ENCODE measurements around the gene ZNF689. TPM values are rescaled to one million over a fixed set of nuclear protein-coding genes. Genes with fewer than 3 reads are reported as not detected.

ZNF689 gene
- total and polyA plus RNA-seq, 2 of the 13 experiments (the other 11 are each of a cell fraction or from before 2014, with no cell fraction given): 9.7 to 19.5 TPM

GRCh38 chr16:30557957-30558788, 52.0 kb downstream of the ZNF689 start, which contains the start of gene ZNF764 (continued):
- TF ChIP-seq NR2F2 (IDR thresholded peaks at IDR 0.05; ENCODE audit: borderline replicate concordance, low read depth) (peak; percentile 54), ONECUT2 (CRISPR knock-in tag; IDR thresholded peaks at IDR 0.05) (no peak), FOXO1 (CRISPR knock-in tag; IDR thresholded peaks at IDR 0.05) (peak; percentile 22; the same call in 1 of the 2 replicates), ZNF180 (CRISPR knock-in tag; IDR thresholded peaks at IDR 0.05; ENCODE audit: borderline replicate concordance, low read depth) (no peak; the same call in 1 of the 2 replicates), ZNF33B (CRISPR knock-in tag; IDR thresholded peaks at IDR 0.05) (peak; percentile 56), RBM39 (IDR thresholded peaks at IDR 0.05; ENCODE audit: low read depth, low read length, poor library complexity, severe bottlenecking) (peak; percentile 91), ATF3 (CRISPR knock-in tag; IDR thresholded peaks at IDR 0.05) (0 out of 2 replicates have a peak, but pooled peaks have one; percentile 32), REPIN1 (CRISPR knock-in tag; IDR thresholded peaks at IDR 0.05; ENCODE audit: borderline replicate concordance, low read depth) (0 out of 2 replicates have a peak, but pooled peaks have one; percentile 33), ARNT (IDR thresholded peaks at IDR 0.05) (no peak), FOXA3 (CRISPR knock-in tag; IDR thresholded peaks at IDR 0.05) (peak; percentile 75), ZFX (CRISPR knock-in tag; IDR thresholded peaks at IDR 0.05; ENCODE audit: low read depth) (peak; percentile 98), NRL (CRISPR knock-in tag; IDR thresholded peaks at IDR 0.05; ENCODE audit: borderline replicate concordance) (peak; percentile 87; the same call in 1 of the 2 replicates), PCBP2 (optimal IDR thresholded peaks at IDR 0.05; ENCODE audit: low read depth, low read length, poor library complexity, severe bottlenecking) (no peak), MIER2 (CRISPR knock-in tag; IDR thresholded peaks at IDR 0.05) (peak; percentile 58; the same call in 1 of the 2 replicates), MTA1 (CRISPR knock-in tag; IDR thresholded peaks at IDR 0.05; ENCODE audit: borderline replicate concordance) (no peak), MXD4 (CRISPR knock-in tag; IDR thresholded peaks at IDR 0.05) (peak; percentile 54; the same call in 1 of the 2 replicates), SOX5 (CRISPR knock-in tag; IDR thresholded peaks at IDR 0.05; ENCODE audit: borderline replicate concordance) (peak; percentile 48; the same call in 1 of the 2 replicates), ZNF800 (CRISPR knock-in tag; IDR thresholded peaks at IDR 0.05) (peak; percentile 33; the same call in 1 of the 2 replicates), ZBTB8A (CRISPR knock-in tag; IDR thresholded peaks at IDR 0.05; ENCODE audit: borderline replicate concordance, low read depth) (0 out of 2 replicates have a peak, but pooled peaks have one; percentile 69)

All from HepG2 (cell line).